HG03175 (cell line): ENCODE results near the gene AVPR2.

Source experiments
- ATAC-seq: cut with Tn5 transposase; IDR thresholded peaks from one replicate; pipeline ENCODE4 v1.9.1; 2021; ENCODE audit warnings: mild to moderate bottlenecking, moderate library complexity; ENCODE audit not compliant: unreplicated experiment

The AVPR2 gene

GRCh38 chrX:153948847-153949805 lies 44.7 kb downstream of the AVPR2 start:
- no peak for ATAC-seq

GRCh38 chrX:153950127-153950526 lies 45.7 kb downstream of the AVPR2 start:
- ATAC-seq: no peak

GRCh38 chrX:153951683-153952372 lies 47.4 kb downstream of the AVPR2 start:
- no peak for ATAC-seq

GRCh38 chrX:153952373-153953026 lies 48.0 kb downstream of the AVPR2 start:
- ATAC-seq: no peak

DNA sequence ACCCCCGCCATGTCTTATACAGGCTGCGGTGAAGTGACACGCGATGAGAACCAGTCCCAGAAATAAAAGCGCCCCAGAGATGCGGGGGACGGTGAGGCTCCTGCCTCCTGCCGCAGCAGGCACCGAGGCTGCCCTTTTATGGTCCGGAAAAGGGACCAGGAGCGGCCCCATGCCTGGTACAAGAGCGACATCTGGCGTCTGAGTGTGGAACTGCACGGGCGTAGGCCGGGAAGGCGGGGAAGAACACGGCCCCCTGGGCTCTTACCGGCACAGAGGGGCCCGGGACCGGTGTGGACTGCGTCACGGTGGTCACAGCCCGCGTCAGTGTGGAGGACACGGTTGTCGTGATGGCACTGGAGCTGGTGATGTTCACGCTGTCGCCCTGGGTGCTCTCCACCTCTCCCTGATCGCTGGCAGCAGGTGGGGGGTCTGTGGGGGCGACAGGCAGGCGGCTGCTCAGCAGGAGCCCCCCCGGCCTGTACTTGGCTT lies 48.9 kb downstream of the AVPR2 start:
- peak; percentile 52 for ATAC-seq

DNA sequence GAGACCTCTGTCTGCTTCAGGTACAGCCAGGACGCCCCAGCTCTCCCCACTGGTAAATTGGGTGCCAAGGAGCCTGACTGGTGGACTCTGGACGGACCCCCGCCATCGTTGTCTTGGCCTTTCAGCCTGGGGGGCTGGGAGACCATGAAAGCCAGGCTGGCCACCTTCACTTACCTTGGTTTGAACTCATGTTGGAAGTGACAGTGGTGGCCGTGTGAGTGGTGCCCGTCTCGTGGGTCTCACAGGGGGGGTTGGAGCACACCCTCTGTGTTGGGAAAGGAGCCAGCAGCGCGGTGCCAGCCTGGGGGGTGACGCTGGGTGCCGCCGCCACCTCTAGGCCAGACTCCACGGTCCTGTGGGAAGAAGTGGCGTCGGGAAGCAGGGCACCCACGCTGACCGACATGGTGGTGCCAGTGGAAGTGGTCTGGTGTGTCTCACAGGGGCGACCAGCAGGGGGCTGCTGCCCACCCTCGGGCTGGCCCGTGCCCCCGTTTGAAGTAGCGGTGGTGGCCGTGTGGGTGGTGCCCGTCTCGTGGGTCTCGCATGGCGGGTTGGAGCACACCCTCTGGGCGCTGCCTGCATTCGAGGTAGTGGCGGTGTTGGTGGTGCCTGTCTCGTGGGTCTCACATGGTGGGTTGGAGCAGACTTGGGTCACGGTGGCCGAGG lies 49.6 kb downstream of the AVPR2 start:
- ATAC-seq: peak; percentile 12

DNA sequence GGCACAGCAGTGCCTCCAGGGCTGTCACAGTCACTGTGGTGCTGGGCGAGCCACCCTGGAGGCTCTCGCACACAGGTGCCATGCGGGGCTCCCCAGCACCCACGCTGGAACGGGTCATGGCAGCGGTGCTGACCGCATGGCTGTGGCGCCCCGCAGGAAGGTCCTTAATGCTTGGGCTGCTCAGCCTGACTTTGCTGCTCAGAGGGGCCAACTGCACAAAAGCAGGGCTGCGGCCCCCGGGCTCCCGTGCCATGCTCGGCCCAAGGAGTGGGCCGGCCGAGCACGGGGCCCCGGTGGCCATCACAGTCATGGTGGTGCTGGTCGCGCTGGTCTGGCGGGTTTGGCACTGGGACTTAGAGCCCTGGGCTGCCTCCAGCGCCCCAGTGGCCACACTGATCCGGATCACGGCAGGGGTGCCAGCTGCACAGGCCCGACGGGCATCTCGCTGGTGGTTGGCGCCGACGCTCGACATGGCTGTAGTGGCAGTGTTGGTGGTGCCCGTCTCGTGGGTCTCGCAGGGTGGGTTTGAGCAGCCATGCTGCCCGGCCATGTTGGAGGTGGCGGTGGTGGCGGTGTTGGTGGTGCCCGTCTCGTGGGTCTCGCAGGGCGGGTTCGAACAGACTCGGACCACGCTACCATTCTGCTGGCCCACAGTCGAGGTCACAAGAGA lies 50.2 kb downstream of the AVPR2 start:
- no peak for ATAC-seq

- ATAC-seq: no peak
Measured at GRCh38 chrX:153955228-153955732, 50.8 kb downstream of the AVPR2 start.

GRCh38 chrX:153956044-153956907 lies 51.8 kb downstream of the AVPR2 start:
- ATAC-seq: no peak
